ENCODE measurements around the gene UPK2.

UPK2 gene

DNA sequence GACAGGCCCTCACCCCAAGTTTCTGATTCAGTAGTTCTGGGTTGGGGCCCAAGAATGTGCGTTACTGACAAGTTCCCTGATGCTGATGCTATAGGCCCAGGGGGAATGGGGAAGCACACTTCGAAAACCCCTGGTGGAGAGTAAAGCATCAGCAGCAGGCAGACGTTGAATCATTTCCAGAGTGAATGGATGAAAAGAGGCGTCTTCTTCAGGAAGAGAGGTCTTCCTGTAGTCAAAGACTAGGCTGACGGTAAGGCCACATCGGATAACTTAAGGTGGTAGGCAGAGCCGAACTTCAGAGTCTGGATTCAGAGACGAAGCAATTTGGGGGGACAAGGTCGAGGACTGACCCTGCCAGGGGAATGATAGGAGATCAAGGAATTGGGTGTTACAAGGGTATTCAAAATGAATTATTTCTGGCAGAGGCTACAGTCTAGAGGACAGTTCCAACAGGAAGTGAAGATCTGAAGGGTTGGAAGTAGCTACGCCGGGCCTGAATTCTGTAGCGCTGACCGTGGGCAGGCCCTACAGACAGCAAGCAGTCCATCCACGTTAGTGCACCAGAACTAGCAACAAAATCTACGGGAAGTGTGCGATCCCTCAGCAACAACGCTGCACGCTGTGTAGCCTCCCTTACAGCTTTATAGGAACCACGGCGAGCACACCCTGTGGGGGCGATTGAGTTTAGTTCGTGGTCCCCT, 41.0 kb downstream of the UPK2 start:
- FAIRE-seq: no peak

DNA sequence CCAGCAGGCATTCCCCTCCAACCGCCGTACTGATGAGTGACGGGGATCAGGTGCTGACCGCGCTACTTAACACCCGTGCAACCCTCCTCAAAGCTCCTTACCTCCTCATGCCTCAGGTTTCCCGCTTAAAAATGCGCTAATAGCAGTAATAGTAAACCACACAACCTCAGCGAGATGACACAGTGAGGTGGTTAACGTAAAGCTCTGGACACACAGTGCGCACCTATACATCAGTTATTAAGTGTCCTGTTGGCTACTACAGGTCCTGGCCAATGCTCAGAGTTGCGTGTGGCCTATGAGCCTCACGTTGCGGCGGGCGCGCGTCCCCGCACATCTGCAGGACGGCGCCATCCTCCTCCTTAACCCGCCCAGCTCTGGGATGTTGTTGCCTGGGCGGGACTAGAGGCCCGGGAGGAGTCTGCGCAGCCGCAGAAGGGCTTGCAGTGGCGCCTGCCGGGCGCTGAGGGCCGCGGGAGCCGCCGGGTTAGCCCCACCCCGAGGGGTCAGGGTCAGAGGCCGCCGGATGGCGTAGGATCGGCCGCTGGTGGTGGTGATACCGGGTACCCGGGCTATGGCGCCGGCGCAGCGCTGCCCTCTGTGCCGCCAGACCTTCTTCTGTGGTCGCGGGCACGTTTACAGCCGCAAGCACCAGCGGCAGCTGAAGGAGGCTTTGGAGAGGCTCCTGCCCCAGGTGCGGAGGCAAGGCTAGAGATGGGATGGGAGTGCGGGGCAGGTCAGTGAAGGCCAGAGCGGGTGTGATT, 41.7 kb downstream of the UPK2 start, which contains the start of gene CENATAC:
CENATAC (plus strand) TSS at position 512 of the 761 bp plus-strand sequence; CDS start at position 572, 60 bp downstream.
- FAIRE-seq: no peak

DNA sequence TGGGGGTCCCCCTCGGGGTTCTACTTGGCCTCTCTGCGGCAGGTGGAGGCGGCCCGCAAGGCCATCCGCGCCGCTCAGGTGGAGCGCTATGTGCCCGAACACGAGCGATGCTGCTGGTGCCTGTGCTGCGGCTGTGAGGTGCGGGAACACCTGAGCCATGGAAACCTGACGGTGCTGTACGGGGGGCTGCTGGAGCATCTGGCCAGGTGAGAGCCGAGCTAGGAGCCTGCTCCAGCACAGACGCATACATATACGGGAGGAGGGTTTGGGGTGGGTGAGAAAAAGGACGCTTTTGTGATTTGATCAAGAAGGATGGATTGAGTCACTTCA, 42.3 kb downstream of the UPK2 start:
- FAIRE-seq: no peak

DNA sequence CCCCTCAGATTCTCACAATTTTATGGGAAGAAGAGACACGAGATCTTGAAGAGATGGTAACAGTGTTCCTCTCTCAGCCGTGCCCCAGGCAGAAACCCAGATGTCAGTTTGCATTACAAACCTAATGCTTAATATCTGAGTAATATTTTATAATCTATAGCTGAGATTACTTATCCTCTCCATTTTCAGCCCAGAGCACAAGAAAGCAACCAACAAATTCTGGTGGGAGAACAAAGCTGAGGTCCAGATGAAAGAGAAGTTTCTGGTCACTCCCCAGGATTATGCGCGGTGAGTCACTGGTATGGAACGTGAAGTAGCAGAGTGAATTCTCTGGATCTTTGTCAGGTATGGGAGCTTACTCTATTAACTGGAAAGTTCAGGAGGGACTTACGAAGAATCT, 42.7 kb downstream of the UPK2 start:
- no peak for FAIRE-seq

DNA sequence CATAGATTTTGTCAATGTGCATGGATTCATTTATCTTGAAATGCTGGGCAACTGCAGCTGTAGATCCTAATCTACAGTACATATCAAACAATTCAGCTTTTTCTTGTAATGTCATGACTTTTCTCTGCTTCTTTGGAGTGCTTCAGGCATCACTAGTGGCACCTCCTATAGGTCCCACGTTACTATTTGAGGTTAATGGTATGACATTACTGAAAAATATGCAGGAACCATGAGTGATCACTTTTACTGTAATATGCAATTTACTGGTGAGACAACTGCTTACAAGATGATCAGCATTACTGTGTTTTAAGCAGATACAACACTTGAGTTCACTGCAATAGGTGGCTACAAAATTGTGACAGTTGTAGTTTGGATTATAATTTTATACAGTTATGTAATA, 44.8 kb downstream of the UPK2 start:
- FAIRE-seq: no peak

DNA sequence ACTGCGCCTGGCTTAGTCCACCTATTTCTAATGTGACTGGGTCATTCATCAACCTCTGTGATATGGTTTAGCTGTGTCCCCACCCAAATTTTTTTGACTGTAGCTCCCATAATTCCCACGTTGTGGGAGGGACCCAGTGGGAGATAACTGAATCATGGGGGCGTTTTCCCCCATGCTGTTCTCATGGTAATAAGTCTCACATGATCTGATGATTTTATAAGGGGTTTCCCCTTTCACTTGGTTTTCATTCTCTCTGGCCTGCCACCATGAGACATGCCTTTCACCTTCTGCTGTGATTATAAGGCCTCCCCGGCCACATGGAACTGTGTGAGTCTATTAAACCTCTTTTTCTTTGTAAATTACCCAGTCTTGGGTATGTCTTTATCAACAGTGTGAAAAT, 50.6 kb downstream of the UPK2 start:
- FAIRE-seq: no peak

All from islet of Langerhans (tissue), 1 donor.